GM21717 (cell line): ENCODE measurements around the gene FAM81A.

Experiments
- ATAC-seq: cut with Tn5 transposase; IDR thresholded peaks from one replicate; pipeline ENCODE4 v1.9.1; 2021; ENCODE audit warnings: mild to moderate bottlenecking, moderate library complexity; ENCODE audit not compliant: unreplicated experiment

Gene FAM81A

DNA sequence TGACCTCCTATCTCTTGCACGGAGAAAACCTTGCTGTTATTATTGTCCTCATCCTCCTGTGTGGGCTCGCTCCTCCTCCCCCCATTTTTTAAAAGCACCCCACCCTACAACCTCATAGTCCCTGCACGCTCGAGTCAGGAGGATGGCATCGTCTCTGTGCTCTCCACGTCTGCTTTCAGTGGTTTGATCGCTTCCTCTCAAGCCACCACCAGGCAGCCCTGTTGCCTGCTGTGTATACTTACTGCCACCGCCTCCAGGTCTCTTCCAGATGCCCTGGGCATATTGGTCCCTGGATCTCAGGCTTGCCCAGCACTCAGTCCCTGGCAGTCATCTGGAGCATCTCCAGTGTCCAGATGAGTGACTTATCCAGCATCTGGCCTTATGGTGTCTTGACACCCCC is 131.5 kb downstream of the FAM81A start:
- ATAC-seq: no peak

DNA sequence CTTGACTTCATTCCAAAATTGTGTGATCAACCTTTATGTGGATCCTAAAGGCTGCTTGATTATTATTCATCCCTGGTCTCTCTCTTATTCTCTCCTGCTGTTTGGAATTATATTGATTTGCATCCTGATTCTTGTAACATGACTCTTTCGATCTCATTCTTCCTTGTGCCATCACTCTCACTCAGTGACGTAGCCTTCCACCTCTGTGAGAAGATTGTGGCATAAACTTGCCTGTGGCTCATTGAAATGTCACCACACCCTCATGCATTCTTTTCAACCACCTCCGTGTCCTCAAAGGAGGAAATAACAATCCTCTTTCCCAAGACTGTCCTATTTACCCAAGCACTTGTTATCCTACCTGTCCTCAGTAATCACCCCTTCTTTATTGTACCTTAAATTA is 132.3 kb downstream of the FAM81A start:
- no peak for ATAC-seq

- no peak for ATAC-seq
Observed at GRCh38 chr15:59571606-59572005, 133.6 kb downstream of the FAM81A start.
